ENCODE data around the gene SLC24A4.

DNA sequence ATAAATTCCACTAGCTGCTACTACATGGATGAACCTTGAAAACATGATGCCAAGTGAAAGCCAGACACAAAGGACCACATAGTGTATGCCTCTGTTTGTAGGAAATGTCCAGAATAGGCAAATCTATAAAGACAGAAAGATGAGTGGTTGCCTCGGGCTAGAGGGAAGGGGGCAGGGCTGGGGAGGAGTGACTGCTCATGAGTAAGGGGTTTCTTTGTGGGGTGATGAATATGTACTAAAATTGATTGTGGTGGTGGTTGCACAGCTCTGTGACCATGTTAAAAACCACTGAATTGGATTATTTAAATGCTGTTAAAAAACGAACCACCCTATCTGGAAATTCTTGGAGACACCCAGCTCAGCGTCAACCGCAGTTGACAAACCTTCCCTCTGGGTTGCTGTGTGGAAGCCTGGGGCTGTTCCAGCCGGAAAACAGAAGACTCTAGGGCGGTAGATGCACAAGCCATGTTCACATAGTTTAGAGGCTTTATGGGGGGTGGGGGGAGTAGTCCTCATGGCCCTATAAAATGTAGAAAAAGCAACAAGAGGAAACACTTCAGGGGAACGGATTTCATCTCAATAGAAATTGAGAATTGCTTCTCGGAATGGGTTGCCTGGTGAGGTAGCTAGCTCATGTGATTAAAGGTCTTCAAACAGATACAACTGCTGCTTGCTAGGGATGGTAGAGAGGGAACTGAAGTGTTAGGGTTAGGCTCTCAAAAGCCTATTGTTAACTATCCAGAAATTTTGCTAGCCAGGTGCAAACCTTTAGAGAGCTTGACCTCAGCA, 220.0 kb downstream of the SLC24A4 start:
- TF ChIP-seq POLR2A (IDR thresholded peaks at IDR 0.05; ENCODE audit: low read length) (no peak), GATA1 (IDR thresholded peaks at IDR 0.05; ENCODE audit: low read depth, low read length) (no peak)
